ENCODE measurements around the gene TIMM44.
A peak's percentile ranks its signal among the peaks of the same experiment; 100 is the strongest.

The TIMM44 gene

GRCh38 chr19:7943444-7944176, at the start of gene TIMM44:
TSS of gene TIMM44 (minus strand) at chr19:7943666. CDS start at chr19:7943651, 15 bp downstream.
- Mint-ChIP-seq H3K4me3 (peak within 1 kb of the TSS; percentile 95), H3K27me3 (no peaks in the 10 kb centered on the region), H3K9me3 (no peaks in the 10 kb centered on the region), H3K36me3 (ENCODE audit: insufficient read depth) (peaks cover 25% of the 10 kb centered on the region), H3K4me1 (peaks cover 26% of the 10 kb centered on the region), H3K27ac (ENCODE audit: low read depth) (peak within 1 kb of the TSS; percentile 96)
- peak; percentile 96 to 99 for DNase-seq (ENCODE audit: low spot score in 2 of 2)
- peak; percentile 98 for ATAC-seq (replicated peaks; ENCODE audit: extremely low read depth, poor library complexity, severe bottlenecking)

- Mint-ChIP-seq H3K27ac (ENCODE audit: low read depth) (no peak overlapping the region), H3K36me3 (ENCODE audit: insufficient read depth) (peaks cover 29% of the 10 kb centered on the region), H3K9me3 (no peaks in the 10 kb centered on the region), H3K4me1 (peaks cover 44% of the 10 kb centered on the region), H3K27me3 (no peaks in the 10 kb centered on the region), H3K4me3 (no peak overlapping the region)
- ATAC-seq (replicated peaks; ENCODE audit: extremely low read depth, poor library complexity, severe bottlenecking) (no peak), DNase-seq (ENCODE audit: low spot score in 2 of 2) (no peak)
Observed at GRCh38 chr19:7992575-7992974, 49.1 kb upstream of the TIMM44 start.

- DNase-seq (ENCODE audit: low spot score in 2 of 2) (no peak), ATAC-seq (replicated peaks; ENCODE audit: extremely low read depth, poor library complexity, severe bottlenecking) (no peak)
- Mint-ChIP-seq H3K4me1 (peaks cover 24% of the 10 kb centered on the region), H3K27me3 (no peaks in the 10 kb centered on the region), H3K27ac (ENCODE audit: low read depth) (no peak overlapping the region), H3K9me3 (no peaks in the 10 kb centered on the region), H3K36me3 (ENCODE audit: insufficient read depth) (peaks cover 32% of the 10 kb centered on the region), H3K4me3 (no peak overlapping the region)
Observed at GRCh38 chr19:7989071-7989575, 45.7 kb upstream of the TIMM44 start.

GRCh38 chr19:7988307-7988706, 44.8 kb upstream of the TIMM44 start:
- peaks cover 30% of the 10 kb centered on the region for H3K36me3 Mint-ChIP-seq (ENCODE audit: insufficient read depth)
- peaks cover 23% of the 10 kb centered on the region for H3K4me1 Mint-ChIP-seq
- DNase-seq (ENCODE audit: low spot score in 2 of 2) (no peak), ATAC-seq (replicated peaks; ENCODE audit: extremely low read depth, poor library complexity, severe bottlenecking) (no peak)
- H3K27me3 Mint-ChIP-seq = no peaks in the 10 kb centered on the region
- H3K4me3 Mint-ChIP-seq = no peak overlapping the region
- H3K27ac Mint-ChIP-seq (ENCODE audit: low read depth) = peak overlapping the region; percentile 82
- no peaks in the 10 kb centered on the region for H3K9me3 Mint-ChIP-seq

GRCh38 chr19:7987114-7987768, 43.8 kb upstream of the TIMM44 start:
- peaks cover 31% of the 10 kb centered on the region for H3K36me3 Mint-ChIP-seq (ENCODE audit: insufficient read depth)
- no peak overlapping the region for H3K4me3 Mint-ChIP-seq
- H3K4me1 Mint-ChIP-seq = peaks cover 23% of the 10 kb centered on the region
- H3K27me3 Mint-ChIP-seq = no peaks in the 10 kb centered on the region
- no peaks in the 10 kb centered on the region for H3K9me3 Mint-ChIP-seq
- DNase-seq (ENCODE audit: low spot score in 2 of 2) (no peak), ATAC-seq (replicated peaks; ENCODE audit: extremely low read depth, poor library complexity, severe bottlenecking) (no peak)
- no peak overlapping the region for H3K27ac Mint-ChIP-seq (ENCODE audit: low read depth)

- H3K27me3 Mint-ChIP-seq = no peaks in the 10 kb centered on the region
- no peak overlapping the region for H3K27ac Mint-ChIP-seq (ENCODE audit: low read depth)
- no peak overlapping the region for H3K4me3 Mint-ChIP-seq
- ATAC-seq (replicated peaks; ENCODE audit: extremely low read depth, poor library complexity, severe bottlenecking) = no peak
- peaks cover 29% of the 10 kb centered on the region for H3K36me3 Mint-ChIP-seq (ENCODE audit: insufficient read depth)
- no peak for DNase-seq (ENCODE audit: low spot score in 2 of 2)
- peaks cover 23% of the 10 kb centered on the region for H3K4me1 Mint-ChIP-seq
- no peaks in the 10 kb centered on the region for H3K9me3 Mint-ChIP-seq
Observed at GRCh38 chr19:7986321-7987113, 43.1 kb upstream of the TIMM44 start.

GRCh38 chr19:7985481-7985911, 42.0 kb upstream of the TIMM44 start:
- H3K9me3 Mint-ChIP-seq = no peaks in the 10 kb centered on the region
- peaks cover 24% of the 10 kb centered on the region for H3K36me3 Mint-ChIP-seq (ENCODE audit: insufficient read depth)
- ATAC-seq (replicated peaks; ENCODE audit: extremely low read depth, poor library complexity, severe bottlenecking) (no peak), DNase-seq (ENCODE audit: low spot score in 2 of 2) (no peak)
- H3K27me3 Mint-ChIP-seq = no peaks in the 10 kb centered on the region
- H3K27ac Mint-ChIP-seq (ENCODE audit: low read depth) = no peak overlapping the region
- no peak overlapping the region for H3K4me3 Mint-ChIP-seq
- H3K4me1 Mint-ChIP-seq = peaks cover 23% of the 10 kb centered on the region

GRCh38 chr19:7983995-7984837, 40.8 kb upstream of the TIMM44 start:
- Mint-ChIP-seq H3K4me1 (peaks cover 23% of the 10 kb centered on the region), H3K9me3 (no peaks in the 10 kb centered on the region), H3K36me3 (ENCODE audit: insufficient read depth) (peaks cover 18% of the 10 kb centered on the region), H3K4me3 (no peak overlapping the region), H3K27me3 (no peaks in the 10 kb centered on the region), H3K27ac (ENCODE audit: low read depth) (peak overlapping the region; percentile 63)
- ATAC-seq (replicated peaks; ENCODE audit: extremely low read depth, poor library complexity, severe bottlenecking) (no peak), DNase-seq (ENCODE audit: low spot score in 2 of 2) (no peak)

- Mint-ChIP-seq H3K4me1 (peaks cover 18% of the 10 kb centered on the region), H3K27ac (ENCODE audit: low read depth) (no peak overlapping the region), H3K27me3 (no peaks in the 10 kb centered on the region), H3K9me3 (no peaks in the 10 kb centered on the region), H3K36me3 (ENCODE audit: insufficient read depth) (peaks cover 16% of the 10 kb centered on the region), H3K4me3 (no peak overlapping the region)
- DNase-seq (ENCODE audit: low spot score in 2 of 2) (no peak), ATAC-seq (replicated peaks; ENCODE audit: extremely low read depth, poor library complexity, severe bottlenecking) (no peak)
Observed at GRCh38 chr19:7983286-7983950, 40.0 kb upstream of the TIMM44 start.

GRCh38 chr19:7982651-7983099, 39.2 kb upstream of the TIMM44 start:
- Mint-ChIP-seq H3K9me3 (no peaks in the 10 kb centered on the region), H3K27me3 (no peaks in the 10 kb centered on the region), H3K4me3 (no peak overlapping the region), H3K4me1 (peaks cover 11% of the 10 kb centered on the region), H3K27ac (ENCODE audit: low read depth) (no peak overlapping the region), H3K36me3 (ENCODE audit: insufficient read depth) (peaks cover 15% of the 10 kb centered on the region)
- DNase-seq (ENCODE audit: low spot score in 2 of 2) = no peak
- ATAC-seq (replicated peaks; ENCODE audit: extremely low read depth, poor library complexity, severe bottlenecking) = no peak

GRCh38 chr19:7982103-7982502, 38.6 kb upstream of the TIMM44 start:
- no peak overlapping the region for H3K4me3 Mint-ChIP-seq

More at GRCh38 chr19:7982103-7982502, 38.6 kb upstream of the TIMM44 start:
- Mint-ChIP-seq H3K27me3 (no peaks in the 10 kb centered on the region), H3K36me3 (ENCODE audit: insufficient read depth) (peaks cover 13% of the 10 kb centered on the region), H3K4me1 (peaks cover 9% of the 10 kb centered on the region), H3K27ac (ENCODE audit: low read depth) (no peak overlapping the region), H3K9me3 (no peaks in the 10 kb centered on the region)
- DNase-seq (ENCODE audit: low spot score in 2 of 2) (no peak), ATAC-seq (replicated peaks; ENCODE audit: extremely low read depth, poor library complexity, severe bottlenecking) (no peak)
